Nephron progenitor cell (in vitro differentiated cells): ENCODE measurements around the gene COL6A6.

Experiments
- DNase-seq: peaks from one replicate; pipeline ENCODE4 v3.0.0; 2021
- H3K27ac Mint-ChIP-seq: 2 replicates; pipeline ENCODE4 v1.8.0; 2021; ENCODE audit warnings: mild to moderate bottlenecking, moderate library complexity, mixed read lengths
- H3K27me3 Mint-ChIP-seq: 2 replicates; pipeline ENCODE4 v1.8.0; 2021; ENCODE audit warnings: mild to moderate bottlenecking, low read depth, mixed read lengths; ENCODE audit not compliant: poor library complexity
- H3K36me3 Mint-ChIP-seq: 2 replicates; pipeline ENCODE4 v1.8.0; 2021; ENCODE audit warnings: low read depth, mixed read lengths
- H3K4me1 Mint-ChIP-seq: 2 replicates; pipeline ENCODE4 v1.8.0; 2021; ENCODE audit warnings: mixed read lengths
- H3K4me3 Mint-ChIP-seq: 2 replicates; pipeline ENCODE4 v1.8.0; 2021; ENCODE audit warnings: mild to moderate bottlenecking, moderate library complexity, mixed read lengths
- H3K9me3 Mint-ChIP-seq: 2 replicates; pipeline ENCODE4 v1.8.0; 2021; ENCODE audit warnings: mild to moderate bottlenecking, moderate library complexity, mixed read lengths
- CTCF ChIP-seq: fragments of 200-600 bp; sonication (generic); IDR thresholded peaks from 2 replicates; pipeline ENCODE4 v1.5.0; 2021; ENCODE audit warnings: antibody characterized with exemption

COL6A6 gene

GRCh38 chr3:130516645-130517512, at the start of gene COL6A6:
Gene COL6A6 (plus strand): TSS chr3:130517177. CDS start chr3:130560365, 43,188 bp downstream.
- Mint-ChIP-seq H3K27me3 (peaks cover 81% of the 10 kb centered on the region), H3K27ac (no peak within 1 kb of the TSS), H3K9me3 (peaks cover 16% of the 10 kb centered on the region), H3K36me3 (no peaks in the 10 kb centered on the region), H3K4me3 (peak within 1 kb of the TSS; percentile 83), H3K4me1 (peaks cover 6% of the 10 kb centered on the region)
- DNase-seq = peak; percentile 54
- TF ChIP-seq CTCF = no peak

GRCh38 chr3:130468311-130468710, 48.7 kb upstream of the COL6A6 start:
- no peak overlapping the region for H3K4me3 Mint-ChIP-seq
- H3K9me3 Mint-ChIP-seq = no peaks in the 10 kb centered on the region
- no peaks in the 10 kb centered on the region for H3K4me1 Mint-ChIP-seq
- no peak overlapping the region for H3K27ac Mint-ChIP-seq
- no peak for DNase-seq
- no peak for TF ChIP-seq CTCF
- H3K27me3 Mint-ChIP-seq = peaks cover 3% of the 10 kb centered on the region
- H3K36me3 Mint-ChIP-seq = no peaks in the 10 kb centered on the region

DNA sequence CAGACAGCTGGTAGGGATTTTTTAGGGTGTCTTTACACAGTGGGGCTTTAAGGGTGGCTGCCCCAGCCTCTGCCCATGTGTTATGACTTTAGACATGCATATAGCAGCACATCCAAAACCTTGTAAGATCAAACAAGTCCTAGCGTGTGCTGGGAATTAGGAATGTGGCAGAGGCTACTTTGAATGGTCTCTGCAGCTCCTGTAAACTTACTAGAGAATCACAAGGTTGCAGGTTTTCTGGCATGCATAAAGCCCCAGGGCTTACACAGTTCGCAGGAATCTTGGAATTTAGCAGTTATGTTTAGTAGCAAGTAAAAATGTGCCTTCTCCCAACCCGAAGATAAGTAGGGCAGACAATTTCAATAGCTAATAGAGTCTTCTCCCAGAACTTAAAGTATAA, 46.9 kb upstream of the COL6A6 start:
- H3K4me1 Mint-ChIP-seq = no peaks in the 10 kb centered on the region
- H3K27ac Mint-ChIP-seq = no peak overlapping the region
- peaks cover 12% of the 10 kb centered on the region for H3K9me3 Mint-ChIP-seq
- no peaks in the 10 kb centered on the region for H3K36me3 Mint-ChIP-seq
- H3K27me3 Mint-ChIP-seq = peaks cover 3% of the 10 kb centered on the region
- DNase-seq = no peak
- H3K4me3 Mint-ChIP-seq = no peak overlapping the region
- no peak for TF ChIP-seq CTCF

- no peak for DNase-seq
- TF ChIP-seq CTCF = no peak
- Mint-ChIP-seq H3K4me1 (no peaks in the 10 kb centered on the region), H3K27me3 (peaks cover 3% of the 10 kb centered on the region), H3K36me3 (no peaks in the 10 kb centered on the region), H3K9me3 (peaks cover 17% of the 10 kb centered on the region), H3K27ac (no peak overlapping the region), H3K4me3 (no peak overlapping the region)
Measured at GRCh38 chr3:130473416-130473815, 43.6 kb upstream of the COL6A6 start.

DNA sequence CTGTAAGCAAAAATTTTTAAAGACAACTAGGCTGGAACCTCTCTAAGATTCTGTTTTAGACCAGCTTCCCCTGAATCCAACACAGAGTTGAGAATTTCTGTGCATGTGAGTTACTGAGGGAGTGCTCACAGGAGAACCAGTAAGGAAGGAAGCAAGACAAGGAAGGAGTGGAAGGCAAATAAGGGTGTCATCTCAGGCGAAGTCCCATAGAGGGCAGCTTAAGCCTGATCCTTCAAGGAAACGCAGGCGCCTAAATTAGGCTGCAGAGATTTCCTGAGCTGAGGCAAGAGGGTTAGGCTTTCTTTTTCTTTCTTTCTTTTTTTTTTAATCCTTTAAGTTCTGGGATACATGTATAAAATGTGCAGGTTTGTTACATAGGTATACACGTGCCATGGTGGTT, 36.2 kb upstream of the COL6A6 start:
- H3K9me3 Mint-ChIP-seq = peaks cover 11% of the 10 kb centered on the region
- TF ChIP-seq CTCF = peak; percentile 46
- DNase-seq = peak; percentile 15
- no peaks in the 10 kb centered on the region for H3K4me1 Mint-ChIP-seq
- peaks cover 4% of the 10 kb centered on the region for H3K27me3 Mint-ChIP-seq
- no peak overlapping the region for H3K27ac Mint-ChIP-seq
- H3K4me3 Mint-ChIP-seq = no peak overlapping the region
- no peaks in the 10 kb centered on the region for H3K36me3 Mint-ChIP-seq

GRCh38 chr3:130488288-130488687, 28.7 kb upstream of the COL6A6 start:
- no peaks in the 10 kb centered on the region for H3K9me3 Mint-ChIP-seq
- no peak overlapping the region for H3K4me3 Mint-ChIP-seq
- TF ChIP-seq CTCF = no peak
- no peaks in the 10 kb centered on the region for H3K4me1 Mint-ChIP-seq
- H3K36me3 Mint-ChIP-seq = no peaks in the 10 kb centered on the region
- H3K27ac Mint-ChIP-seq = no peak overlapping the region
- peaks cover 10% of the 10 kb centered on the region for H3K27me3 Mint-ChIP-seq
- no peak for DNase-seq
